HEK293 (cell line): ENCODE measurements around the gene PCBP1.

Experiments used
- FEZF1 ChIP-seq: fragments of 450-650 bp; formaldehyde crosslinking; IDR thresholded peaks from 2 replicates; pipeline ENCODE4 v1.5.1; 2016; ENCODE audit warnings: missing biosample characterization, missing genetic modification characterization
- HOXC10 ChIP-seq: sonication (generic); formaldehyde crosslinking; IDR thresholded peaks from 2 replicates; pipeline ENCODE4 v1.8.1; 2023; ENCODE audit warnings: mild to moderate bottlenecking, missing genetic modification reagents
- KLF16 ChIP-seq: fragments of 450-650 bp; formaldehyde crosslinking; IDR thresholded peaks from 2 replicates; pipeline ENCODE4 v1.5.1; 2017; ENCODE audit warnings: missing biosample characterization, missing genetic modification characterization
- KLF7 ChIP-seq: fragments of 450-650 bp; formaldehyde crosslinking; IDR thresholded peaks from 2 replicates; pipeline ENCODE4 v1.5.1; 2016; ENCODE audit warnings: missing biosample characterization, missing genetic modification characterization, borderline replicate concordance
- KLF8 ChIP-seq: fragments of 450-650 bp; formaldehyde crosslinking; IDR thresholded peaks from 2 replicates; pipeline ENCODE4 v1.5.1; 2016; ENCODE audit warnings: missing biosample characterization, missing genetic modification characterization
- KLF9 ChIP-seq: fragments of 450-650 bp; formaldehyde crosslinking; IDR thresholded peaks from 2 replicates; pipeline ENCODE4 v1.5.1; 2016; ENCODE audit warnings: missing biosample characterization, missing genetic modification characterization, low read depth
- SCRT2 ChIP-seq: fragments of 450-650 bp; formaldehyde crosslinking; IDR thresholded peaks from 2 replicates; pipeline ENCODE4 v1.5.1; 2016; ENCODE audit warnings: missing biosample characterization, missing genetic modification characterization
- YY2 ChIP-seq: fragments of 450-650 bp; formaldehyde crosslinking; IDR thresholded peaks from 2 replicates; pipeline ENCODE4 v1.5.1; 2016; ENCODE audit warnings: missing biosample characterization, missing genetic modification characterization
- ZBTB17 ChIP-seq: fragments of 450-650 bp; formaldehyde crosslinking; IDR thresholded peaks from 2 replicates; pipeline ENCODE4 v1.5.1; 2016; ENCODE audit warnings: missing biosample characterization, missing genetic modification characterization
- ZBTB48 ChIP-seq: fragments of 450-650 bp; formaldehyde crosslinking; IDR thresholded peaks from 2 replicates; pipeline ENCODE4 v1.5.1; 2016; ENCODE audit warnings: missing biosample characterization, missing genetic modification characterization
- ZEB2 ChIP-seq: fragments of 450-650 bp; formaldehyde crosslinking; IDR thresholded peaks from 2 replicates; pipeline ENCODE4 v1.5.1; 2016; ENCODE audit warnings: missing biosample characterization, missing genetic modification characterization
- ZNF112 ChIP-seq: fragments of 450-650 bp; formaldehyde crosslinking; IDR thresholded peaks from 2 replicates; pipeline ENCODE4 v1.5.0; 2017; ENCODE audit warnings: missing biosample characterization, missing genetic modification characterization
- ZNF394 ChIP-seq: fragments of 450-650 bp; formaldehyde crosslinking; IDR thresholded peaks from 2 replicates; pipeline ENCODE4 v1.5.1; 2016; ENCODE audit warnings: missing biosample characterization, missing genetic modification characterization, mild to moderate bottlenecking, moderate library complexity, borderline replicate concordance
- ZNF423 ChIP-seq: fragments of 450-650 bp; formaldehyde crosslinking; IDR thresholded peaks from 2 replicates; pipeline ENCODE4 v1.5.1; 2016; ENCODE audit warnings: missing biosample characterization, missing genetic modification characterization
- ZNF433 ChIP-seq: fragments of 450-650 bp; formaldehyde crosslinking; IDR thresholded peaks from 2 replicates; pipeline ENCODE4 v1.5.1; 2016; ENCODE audit warnings: missing biosample characterization, missing genetic modification characterization, low read depth
- ZNF501 ChIP-seq: fragments of 450-650 bp; formaldehyde crosslinking; IDR thresholded peaks from 2 replicates; pipeline ENCODE4 v1.5.1; 2016; ENCODE audit warnings: missing biosample characterization, missing genetic modification characterization
- ZNF529 ChIP-seq: fragments of 450-650 bp; formaldehyde crosslinking; IDR thresholded peaks from 2 replicates; pipeline ENCODE4 v1.5.1; 2017; ENCODE audit warnings: missing genetic modification characterization, missing biosample characterization; ENCODE audit not compliant: insufficient replicate concordance
- ZNF600 ChIP-seq: fragments of 450-650 bp; formaldehyde crosslinking; IDR thresholded peaks from 2 replicates; pipeline ENCODE4 v1.5.1; 2016; ENCODE audit warnings: missing biosample characterization, missing genetic modification characterization
- ZNF660 ChIP-seq: fragments of 450-650 bp; IDR thresholded peaks from 2 replicates; pipeline ENCODE4 v1.5.1; 2018; ENCODE audit warnings: missing biosample characterization, mild to moderate bottlenecking, missing genetic modification characterization
- ZNF791 ChIP-seq: fragments of 450-650 bp; formaldehyde crosslinking; IDR thresholded peaks from 2 replicates; pipeline ENCODE4 v1.5.1; 2016; ENCODE audit warnings: missing biosample characterization, missing genetic modification characterization
- ZXDB ChIP-seq: fragments of 450-650 bp; formaldehyde crosslinking; IDR thresholded peaks from 2 replicates; pipeline ENCODE4 v1.5.1; 2016; ENCODE audit warnings: missing biosample characterization, missing genetic modification characterization
- TF ChIP-seq, protein P1 (sequence below): fragments of 450-650 bp; formaldehyde crosslinking; IDR thresholded peaks from 2 replicates; pipeline ENCODE4 v1.5.1; 2016; ENCODE audit warnings: missing biosample characterization, missing genetic modification characterization
- TF ChIP-seq, protein P2 (sequence below): fragments of 450-650 bp; formaldehyde crosslinking; IDR thresholded peaks from 2 replicates; pipeline ENCODE4 v1.5.1; 2016; ENCODE audit warnings: missing biosample characterization, missing genetic modification characterization
- TF ChIP-seq, protein P3 (sequence below): fragments of 450-650 bp; formaldehyde crosslinking; optimal IDR thresholded peaks from 2 replicates; pipeline ENCODE3; 2016; ENCODE audit warnings: missing biosample characterization, mild to moderate bottlenecking, missing genetic modification characterization
- TF ChIP-seq, protein P4 (sequence below): fragments of 450-650 bp; formaldehyde crosslinking; IDR thresholded peaks from 2 replicates; pipeline ENCODE4 v1.5.1; 2016; ENCODE audit warnings: missing biosample characterization, missing genetic modification characterization
- TF ChIP-seq, protein P5 (sequence below): fragments of 450-650 bp; formaldehyde crosslinking; IDR thresholded peaks from 2 replicates; pipeline ENCODE4 v1.5.1; 2016; ENCODE audit warnings: missing biosample characterization, missing genetic modification characterization

PCBP1 gene

DNA sequence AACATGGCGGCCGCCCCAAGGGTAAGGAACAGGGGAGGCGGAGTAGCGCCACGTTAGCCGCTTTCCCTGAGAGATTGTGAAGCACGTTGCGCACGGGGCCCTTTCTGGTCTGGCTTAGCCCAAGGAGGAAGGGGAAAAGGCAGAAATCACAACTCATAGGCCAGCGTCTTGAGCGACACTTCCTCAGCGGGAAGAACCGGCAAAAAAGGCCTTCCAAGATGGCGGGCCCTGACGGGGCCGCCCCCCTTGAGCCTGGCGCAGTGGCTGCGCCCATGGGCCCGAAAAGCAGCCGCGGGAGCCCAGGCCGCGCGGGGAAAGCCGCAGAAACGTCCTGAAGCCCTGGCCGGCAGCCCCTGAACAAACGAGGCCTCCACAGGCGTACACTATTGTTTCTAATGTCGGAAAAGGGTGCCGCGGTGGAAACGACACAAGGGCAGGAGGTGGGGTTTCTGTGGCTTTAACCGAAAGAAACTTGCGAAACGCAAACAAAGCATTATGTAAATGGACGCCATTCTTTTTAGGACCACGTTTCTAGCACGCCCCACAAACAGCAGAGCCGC, 919 bp upstream of the PCBP1 start (continued):
- TF ChIP-seq, protein P1, sequence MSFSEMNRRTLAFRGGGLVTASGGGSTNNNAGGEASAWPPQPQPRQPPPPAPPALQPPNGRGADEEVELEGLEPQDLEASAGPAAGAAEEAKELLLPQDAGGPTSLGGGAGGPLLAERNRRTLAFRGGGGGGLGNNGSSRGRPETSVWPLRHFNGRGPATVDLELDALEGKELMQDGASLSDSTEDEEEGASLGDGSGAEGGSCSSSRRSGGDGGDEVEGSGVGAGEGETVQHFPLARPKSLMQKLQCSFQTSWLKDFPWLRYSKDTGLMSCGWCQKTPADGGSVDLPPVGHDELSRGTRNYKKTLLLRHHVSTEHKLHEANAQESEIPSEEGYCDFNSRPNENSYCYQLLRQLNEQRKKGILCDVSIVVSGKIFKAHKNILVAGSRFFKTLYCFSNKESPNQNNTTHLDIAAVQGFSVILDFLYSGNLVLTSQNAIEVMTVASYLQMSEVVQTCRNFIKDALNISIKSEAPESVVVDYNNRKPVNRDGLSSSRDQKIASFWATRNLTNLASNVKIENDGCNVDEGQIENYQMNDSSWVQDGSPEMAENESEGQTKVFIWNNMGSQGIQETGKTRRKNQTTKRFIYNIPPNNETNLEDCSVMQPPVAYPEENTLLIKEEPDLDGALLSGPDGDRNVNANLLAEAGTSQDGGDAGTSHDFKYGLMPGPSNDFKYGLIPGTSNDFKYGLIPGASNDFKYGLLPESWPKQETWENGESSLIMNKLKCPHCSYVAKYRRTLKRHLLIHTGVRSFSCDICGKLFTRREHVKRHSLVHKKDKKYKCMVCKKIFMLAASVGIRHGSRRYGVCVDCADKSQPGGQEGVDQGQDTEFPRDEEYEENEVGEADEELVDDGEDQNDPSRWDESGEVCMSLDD (tag by site-specific recombination), result peak; percentile 76; the same call in 1 of the 2 replicates
- no peak for TF ChIP-seq ZNF529 (tag by site-specific recombination)
- TF ChIP-seq FEZF1 (tag by site-specific recombination), result 0 out of 2 replicates have a peak, but pooled peaks have one; percentile 15
- TF ChIP-seq, protein P2, sequence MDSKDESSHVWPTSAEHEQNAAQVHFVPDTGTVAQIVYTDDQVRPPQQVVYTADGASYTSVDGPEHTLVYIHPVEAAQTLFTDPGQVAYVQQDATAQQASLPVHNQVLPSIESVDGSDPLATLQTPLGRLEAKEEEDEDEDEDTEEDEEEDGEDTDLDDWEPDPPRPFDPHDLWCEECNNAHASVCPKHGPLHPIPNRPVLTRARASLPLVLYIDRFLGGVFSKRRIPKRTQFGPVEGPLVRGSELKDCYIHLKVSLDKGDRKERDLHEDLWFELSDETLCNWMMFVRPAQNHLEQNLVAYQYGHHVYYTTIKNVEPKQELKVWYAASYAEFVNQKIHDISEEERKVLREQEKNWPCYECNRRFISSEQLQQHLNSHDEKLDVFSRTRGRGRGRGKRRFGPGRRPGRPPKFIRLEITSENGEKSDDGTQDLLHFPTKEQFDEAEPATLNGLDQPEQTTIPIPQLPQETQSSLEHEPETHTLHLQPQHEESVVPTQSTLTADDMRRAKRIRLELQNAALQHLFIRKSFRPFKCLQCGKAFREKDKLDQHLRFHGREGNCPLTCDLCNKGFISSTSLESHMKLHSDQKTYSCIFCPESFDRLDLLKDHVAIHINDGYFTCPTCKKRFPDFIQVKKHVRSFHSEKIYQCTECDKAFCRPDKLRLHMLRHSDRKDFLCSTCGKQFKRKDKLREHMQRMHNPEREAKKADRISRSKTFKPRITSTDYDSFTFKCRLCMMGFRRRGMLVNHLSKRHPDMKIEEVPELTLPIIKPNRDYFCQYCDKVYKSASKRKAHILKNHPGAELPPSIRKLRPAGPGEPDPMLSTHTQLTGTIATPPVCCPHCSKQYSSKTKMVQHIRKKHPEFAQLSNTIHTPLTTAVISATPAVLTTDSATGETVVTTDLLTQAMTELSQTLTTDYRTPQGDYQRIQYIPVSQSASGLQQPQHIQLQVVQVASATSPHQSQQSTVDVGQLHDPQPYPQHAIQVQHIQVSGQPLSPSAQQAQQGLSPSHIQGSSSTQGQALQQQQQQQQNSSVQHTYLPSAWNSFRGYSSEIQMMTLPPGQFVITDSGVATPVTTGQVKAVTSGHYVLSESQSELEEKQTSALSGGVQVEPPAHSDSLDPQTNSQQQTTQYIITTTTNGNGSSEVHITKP, result peak; percentile 98
- TF ChIP-seq ZEB2 (tag by site-specific recombination), result peak; percentile 70
- TF ChIP-seq KLF7 (tag by site-specific recombination), result 0 out of 2 replicates have a peak, but pooled peaks have one; percentile 19
- TF ChIP-seq, protein P3, sequence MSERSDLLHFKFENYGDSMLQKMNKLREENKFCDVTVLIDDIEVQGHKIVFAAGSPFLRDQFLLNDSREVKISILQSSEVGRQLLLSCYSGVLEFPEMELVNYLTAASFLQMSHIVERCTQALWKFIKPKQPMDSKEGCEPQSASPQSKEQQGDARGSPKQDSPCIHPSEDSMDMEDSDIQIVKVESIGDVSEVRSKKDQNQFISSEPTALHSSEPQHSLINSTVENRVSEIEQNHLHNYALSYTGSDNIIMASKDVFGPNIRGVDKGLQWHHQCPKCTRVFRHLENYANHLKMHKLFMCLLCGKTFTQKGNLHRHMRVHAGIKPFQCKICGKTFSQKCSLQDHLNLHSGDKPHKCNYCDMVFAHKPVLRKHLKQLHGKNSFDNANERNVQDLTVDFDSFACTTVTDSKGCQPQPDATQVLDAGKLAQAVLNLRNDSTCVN (tag by site-specific recombination), result peak; percentile 75
- TF ChIP-seq KLF9, result peak; percentile 73; the same call in 1 of the 2 replicates
- peak; percentile 94 for TF ChIP-seq YY2
- TF ChIP-seq ZBTB48 (tag by site-specific recombination), result no peak
- TF ChIP-seq ZBTB17 (tag by site-specific recombination), result peak; percentile 37; the same call in 1 of the 2 replicates
- TF ChIP-seq ZNF791 (tag by site-specific recombination), result peak; percentile 9; the same call in 1 of the 2 replicates
- TF ChIP-seq KLF8, result peak; percentile 21; the same call in 1 of the 2 replicates
- no peak for TF ChIP-seq ZNF433 (tag by site-specific recombination)
- 0 out of 2 replicates have a peak, but pooled peaks have one; percentile 41 for TF ChIP-seq ZNF660 (tag by site-specific recombination)
- TF ChIP-seq SCRT2 (tag by site-specific recombination), result peak; percentile 25
- no peak for TF ChIP-seq ZNF112 (tag by site-specific recombination)
- TF ChIP-seq HOXC10, result no peak
- peak; percentile 92 for TF ChIP-seq KLF16
- TF ChIP-seq, protein P4, sequence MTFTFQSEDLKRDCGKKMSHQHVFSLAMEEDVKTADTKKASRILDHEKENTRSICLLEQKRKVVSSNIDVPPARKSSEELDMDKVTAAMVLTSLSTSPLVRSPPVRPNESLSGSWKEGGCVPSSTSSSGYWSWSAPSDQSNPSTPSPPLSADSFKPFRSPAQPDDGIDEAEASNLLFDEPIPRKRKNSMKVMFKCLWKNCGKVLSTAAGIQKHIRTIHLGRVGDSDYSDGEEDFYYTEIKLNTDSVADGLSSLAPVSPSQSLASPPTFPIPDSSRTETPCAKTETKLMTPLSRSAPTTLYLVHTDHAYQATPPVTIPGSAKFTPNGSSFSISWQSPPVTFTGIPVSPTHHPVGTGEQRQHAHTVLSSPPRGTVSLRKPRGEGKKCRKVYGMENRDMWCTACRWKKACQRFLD, result no peak
- TF ChIP-seq ZNF600 (tag by site-specific recombination), result 0 out of 2 replicates have a peak, but pooled peaks have one; percentile 37
- TF ChIP-seq ZNF423 (tag by site-specific recombination), result peak; percentile 73
- TF ChIP-seq ZXDB, result peak; percentile 86
- TF ChIP-seq ZNF394 (tag by site-specific recombination), result peak; percentile 74; the same call in 1 of the 2 replicates
- TF ChIP-seq, protein P5, sequence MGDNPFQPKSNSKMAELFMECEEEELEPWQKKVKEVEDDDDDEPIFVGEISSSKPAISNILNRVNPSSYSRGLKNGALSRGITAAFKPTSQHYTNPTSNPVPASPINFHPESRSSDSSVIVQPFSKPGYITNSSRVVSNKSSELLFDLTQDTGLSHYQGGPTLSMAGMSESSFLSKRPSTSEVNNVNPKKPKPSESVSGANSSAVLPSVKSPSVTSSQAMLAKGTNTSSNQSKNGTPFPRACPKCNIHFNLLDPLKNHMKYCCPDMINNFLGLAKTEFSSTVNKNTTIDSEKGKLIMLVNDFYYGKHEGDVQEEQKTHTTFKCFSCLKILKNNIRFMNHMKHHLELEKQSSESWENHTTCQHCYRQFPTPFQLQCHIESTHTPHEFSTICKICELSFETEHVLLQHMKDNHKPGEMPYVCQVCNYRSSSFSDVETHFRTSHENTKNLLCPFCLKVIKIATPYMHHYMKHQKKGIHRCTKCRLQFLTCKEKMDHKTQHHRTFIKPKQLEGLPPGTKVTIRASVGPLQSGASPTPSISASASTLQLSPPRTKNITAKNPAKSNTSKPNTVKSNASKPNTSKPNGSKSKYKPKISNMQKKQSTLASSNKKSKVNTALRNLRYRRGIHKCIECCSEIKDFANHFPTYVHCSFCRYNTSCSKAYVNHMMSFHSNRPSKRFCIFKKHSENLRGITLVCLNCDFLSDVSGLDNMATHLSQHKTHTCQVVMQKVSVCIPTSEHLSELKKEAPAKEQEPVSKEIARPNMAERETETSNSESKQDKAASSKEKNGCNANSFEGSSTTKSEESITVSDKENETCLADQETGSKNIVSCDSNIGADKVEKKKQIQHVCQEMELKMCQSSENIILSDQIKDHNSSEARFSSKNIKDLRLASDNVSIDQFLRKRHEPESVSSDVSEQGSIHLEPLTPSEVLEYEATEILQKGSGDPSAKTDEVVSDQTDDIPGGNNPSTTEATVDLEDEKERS (tag by site-specific recombination), result peak; percentile 32; the same call in 1 of the 2 replicates
- 0 out of 2 replicates have a peak, but pooled peaks have one; percentile 41 for TF ChIP-seq ZNF501 (tag by site-specific recombination)
- TF ChIP-seq, all 188 proteins: peak for 32
